IMR-90 (cell line): ENCODE data around the gene FZD4.

Experiments
- TF ChIP-seq, protein P1 (sequence below): conservative IDR thresholded peaks from 2 replicates; pipeline ENCODE4 v1.5.1; 2012; ENCODE audit warnings: mild to moderate bottlenecking, low read depth, low read length, improper control_type of control experiment
- TF ChIP-seq, protein P2 (sequence below): fragments of 150-350 bp; IDR thresholded peaks from 2 replicates; pipeline ENCODE4 v1.6.1; 2016; ENCODE audit warnings: low read depth, mild to moderate bottlenecking, low read length, moderate library complexity, borderline replicate concordance

DNA sequence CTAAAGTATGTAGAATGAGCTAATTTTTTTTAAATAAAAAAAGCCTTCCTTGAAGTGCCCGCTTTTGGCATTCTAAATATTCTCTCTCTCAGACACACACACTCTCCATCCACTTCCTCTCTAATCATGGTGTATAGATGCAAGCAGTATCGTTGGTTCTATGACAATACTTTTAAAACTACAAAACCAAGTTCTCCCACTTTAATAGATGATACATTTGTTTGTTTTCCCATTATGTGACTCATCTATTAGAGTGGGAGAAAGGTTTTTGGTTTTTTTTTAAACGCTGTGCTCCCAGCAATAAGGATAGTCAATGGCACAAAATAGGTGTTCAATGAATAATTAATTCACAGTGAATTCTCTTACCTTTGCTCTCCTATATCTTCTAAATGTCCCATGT lies 44.6 kb downstream of the FZD4 start:
- TF ChIP-seq, protein P1, sequence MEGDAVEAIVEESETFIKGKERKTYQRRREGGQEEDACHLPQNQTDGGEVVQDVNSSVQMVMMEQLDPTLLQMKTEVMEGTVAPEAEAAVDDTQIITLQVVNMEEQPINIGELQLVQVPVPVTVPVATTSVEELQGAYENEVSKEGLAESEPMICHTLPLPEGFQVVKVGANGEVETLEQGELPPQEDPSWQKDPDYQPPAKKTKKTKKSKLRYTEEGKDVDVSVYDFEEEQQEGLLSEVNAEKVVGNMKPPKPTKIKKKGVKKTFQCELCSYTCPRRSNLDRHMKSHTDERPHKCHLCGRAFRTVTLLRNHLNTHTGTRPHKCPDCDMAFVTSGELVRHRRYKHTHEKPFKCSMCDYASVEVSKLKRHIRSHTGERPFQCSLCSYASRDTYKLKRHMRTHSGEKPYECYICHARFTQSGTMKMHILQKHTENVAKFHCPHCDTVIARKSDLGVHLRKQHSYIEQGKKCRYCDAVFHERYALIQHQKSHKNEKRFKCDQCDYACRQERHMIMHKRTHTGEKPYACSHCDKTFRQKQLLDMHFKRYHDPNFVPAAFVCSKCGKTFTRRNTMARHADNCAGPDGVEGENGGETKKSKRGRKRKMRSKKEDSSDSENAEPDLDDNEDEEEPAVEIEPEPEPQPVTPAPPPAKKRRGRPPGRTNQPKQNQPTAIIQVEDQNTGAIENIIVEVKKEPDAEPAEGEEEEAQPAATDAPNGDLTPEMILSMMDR: no peak
- TF ChIP-seq, protein P2, sequence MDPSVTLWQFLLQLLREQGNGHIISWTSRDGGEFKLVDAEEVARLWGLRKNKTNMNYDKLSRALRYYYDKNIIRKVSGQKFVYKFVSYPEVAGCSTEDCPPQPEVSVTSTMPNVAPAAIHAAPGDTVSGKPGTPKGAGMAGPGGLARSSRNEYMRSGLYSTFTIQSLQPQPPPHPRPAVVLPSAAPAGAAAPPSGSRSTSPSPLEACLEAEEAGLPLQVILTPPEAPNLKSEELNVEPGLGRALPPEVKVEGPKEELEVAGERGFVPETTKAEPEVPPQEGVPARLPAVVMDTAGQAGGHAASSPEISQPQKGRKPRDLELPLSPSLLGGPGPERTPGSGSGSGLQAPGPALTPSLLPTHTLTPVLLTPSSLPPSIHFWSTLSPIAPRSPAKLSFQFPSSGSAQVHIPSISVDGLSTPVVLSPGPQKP: no peak
